SK-N-SH treated with all-trans-retinoic acid at 6 μM for 48 hours (cell line): ENCODE data around the gene CNTD1.

Experiments used
- BACH2 ChIP-seq: fragments of 250-450 bp; sonication (Bioruptor Pico); IDR thresholded peaks from 2 replicates; pipeline ENCODE4 v1.9.0; 2021; ENCODE audit warnings: mild to moderate bottlenecking, borderline replicate concordance
- CSDC2 ChIP-seq: fragments of 250-450 bp; sonication (Bioruptor Pico); IDR thresholded peaks from 2 replicates; pipeline ENCODE4 v1.5.0; 2020; ENCODE audit warnings: mild to moderate bottlenecking, moderate library complexity
- GLIS3 ChIP-seq: fragments of 250-450 bp; sonication (Bioruptor Pico); IDR thresholded peaks from 2 replicates; pipeline ENCODE4 v1.5.0; 2020; ENCODE audit warnings: mild to moderate bottlenecking, moderate library complexity
- OSR1 ChIP-seq: fragments of 250-450 bp; sonication (Bioruptor Pico); IDR thresholded peaks from 2 replicates; pipeline ENCODE4 v1.8.0; 2022; ENCODE audit warnings: moderate library complexity, mild to moderate bottlenecking, inconsistent platforms
- PPARA ChIP-seq: fragments of 250-450 bp; sonication (Bioruptor Pico); IDR thresholded peaks from 2 replicates; pipeline ENCODE4 v1.5.0; 2020; ENCODE audit warnings: mild to moderate bottlenecking, borderline replicate concordance
- TCF4 ChIP-seq: fragments of 250-450 bp; sonication (Bioruptor Pico); IDR thresholded peaks from 2 replicates; pipeline ENCODE4 v1.8.0; 2021; ENCODE audit warnings: mild to moderate bottlenecking, moderate library complexity, borderline replicate concordance
- ZC3H10 ChIP-seq: fragments of 250-450 bp; sonication (Bioruptor Pico); IDR thresholded peaks from 2 replicates; pipeline ENCODE4 v1.5.1; 2021; ENCODE audit warnings: mild to moderate bottlenecking, moderate library complexity
- ZFP30 ChIP-seq: fragments of 450-650 bp; formaldehyde crosslinking; IDR thresholded peaks from 2 replicates; pipeline ENCODE4 v1.5.0; 2022; ENCODE audit warnings: mild to moderate bottlenecking, moderate library complexity
- TF ChIP-seq, protein P1 (sequence below): fragments of 250-450 bp; sonication (Bioruptor Pico); IDR thresholded peaks from 2 replicates; pipeline ENCODE4 v1.8.0; 2020; ENCODE audit warnings: mild to moderate bottlenecking, moderate library complexity, borderline replicate concordance

- TF ChIP-seq, protein P1, sequence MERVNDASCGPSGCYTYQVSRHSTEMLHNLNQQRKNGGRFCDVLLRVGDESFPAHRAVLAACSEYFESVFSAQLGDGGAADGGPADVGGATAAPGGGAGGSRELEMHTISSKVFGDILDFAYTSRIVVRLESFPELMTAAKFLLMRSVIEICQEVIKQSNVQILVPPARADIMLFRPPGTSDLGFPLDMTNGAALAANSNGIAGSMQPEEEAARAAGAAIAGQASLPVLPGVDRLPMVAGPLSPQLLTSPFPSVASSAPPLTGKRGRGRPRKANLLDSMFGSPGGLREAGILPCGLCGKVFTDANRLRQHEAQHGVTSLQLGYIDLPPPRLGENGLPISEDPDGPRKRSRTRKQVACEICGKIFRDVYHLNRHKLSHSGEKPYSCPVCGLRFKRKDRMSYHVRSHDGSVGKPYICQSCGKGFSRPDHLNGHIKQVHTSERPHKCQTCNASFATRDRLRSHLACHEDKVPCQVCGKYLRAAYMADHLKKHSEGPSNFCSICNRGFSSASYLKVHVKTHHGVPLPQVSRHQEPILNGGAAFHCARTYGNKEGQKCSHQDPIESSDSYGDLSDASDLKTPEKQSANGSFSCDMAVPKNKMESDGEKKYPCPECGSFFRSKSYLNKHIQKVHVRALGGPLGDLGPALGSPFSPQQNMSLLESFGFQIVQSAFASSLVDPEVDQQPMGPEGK, result no peak
- TF ChIP-seq OSR1 (CRISPR knock-in tag) (no peak), ZC3H10 (no peak), CSDC2 (CRISPR knock-in tag) (no peak), TCF4 (no peak), PPARA (no peak), GLIS3 (CRISPR knock-in tag) (no peak), ZFP30 (CRISPR knock-in tag) (no peak), BACH2 (no peak)
Measured at GRCh38 chr17:42835732-42836131, 37.1 kb downstream of the CNTD1 start.
